ENCODE data around the gene BTF3. TPM values are rescaled to one million over a fixed set of nuclear protein-coding genes. Genes with fewer than 3 reads are reported as not detected.
"Not testable (repeated sequence)": the region's sequence is repeated elsewhere in the genome, so short reads cannot be mapped to it uniquely, and the experiment has no call there.

The BTF3 gene
- total RNA-seq, 1 experiment from 2014 or later: 861 TPM

- Histone ChIP-seq H3K27me3 (ENCODE audit: insufficient read depth, low read length) (peaks cover 37% of the 10 kb centered on the region), H2AFZ (ENCODE audit: low read length) (no peak overlapping the region), H2BK120ac (ENCODE audit: low read depth, low read length, poor library complexity, severe bottlenecking) (no peak overlapping the region), H3K23me2 (ENCODE audit: insufficient read length, low read depth, low read length, poor library complexity, severe bottlenecking) (peaks cover 7% of the 10 kb centered on the region), H3K18ac (ENCODE audit: insufficient read length, low read depth, low read length) (no peak overlapping the region), H3K79me2 (ENCODE audit: insufficient read depth, low read length) (no peaks in the 10 kb centered on the region), H3T11ph (ENCODE audit: low read length) (no peak overlapping the region), H3K4ac (ENCODE audit: low read depth, low read length) (no peak overlapping the region), H3K56ac (ENCODE audit: insufficient read length, low read depth, low read length) (no peak overlapping the region), H3K23ac (ENCODE audit: insufficient read length, low read depth, low read length) (no peak overlapping the region), H4K91ac (ENCODE audit: insufficient read length, low read depth, low read length) (no peak overlapping the region), H3K9me3 (ENCODE audit: control insufficient read depth, low read depth, low read length) (no peaks in the 10 kb centered on the region), H2BK12ac (ENCODE audit: insufficient read length, low read depth, low read length) (no peak overlapping the region), H4K20me1 (ENCODE audit: control insufficient read depth, insufficient read depth, insufficient read length) (no peaks in the 10 kb centered on the region), H4K8ac (replicated peaks; ENCODE audit: insufficient read length, low read depth, low read length) (no peak overlapping the region), H2BK15ac (ENCODE audit: low read depth, low read length) (no peak overlapping the region), H4K5ac (ENCODE audit: insufficient read length, low read depth, low read length) (no peak overlapping the region), H3K4me2 (ENCODE audit: insufficient read depth, insufficient read length, low read length) (no peak overlapping the region), H3K27ac (ENCODE audit: insufficient read length, low read depth, low read length) (no peak overlapping the region), H2BK20ac (ENCODE audit: low read depth, low read length, poor library complexity, severe bottlenecking) (no peak overlapping the region), H3K4me1 (ENCODE audit: insufficient read depth, low read length) (no peaks in the 10 kb centered on the region; the same call in 1 of the 2 replicates), H2AK5ac (ENCODE audit: insufficient read length, low read length) (no peak overlapping the region), H3K79me1 (ENCODE audit: insufficient read depth, low read depth, low read length, poor library complexity, severe bottlenecking) (no peaks in the 10 kb centered on the region), H3K14ac (ENCODE audit: insufficient read depth, low read length) (no peak overlapping the region), H2BK5ac (ENCODE audit: insufficient read length, low read length) (no peak overlapping the region), H3K9ac (ENCODE audit: extremely low read depth, insufficient read length, low read length) (no peak overlapping the region)
- H3K27ac Mint-ChIP-seq: no peak overlapping the region
- WGBS (ENCODE audit: extremely low coverage, insufficient read length, low lambda C conversion rate): no CpG with 5 or more reads among the region's 6 CpGs
- peaks cover 51% of the 10 kb centered on the region for H3K27me3 Mint-ChIP-seq (ENCODE audit: low read depth)
- H3K4me3 Mint-ChIP-seq: no peak overlapping the region
- peaks cover 0 to 3% (median 0%) of the 10 kb centered on the region in 3 experiments; a peak in 2 of 7 replicates for H3K36me3 Mint-ChIP-seq (ENCODE audit: insufficient read depth in 1 of 3, low read depth in 3 of 3)
- peaks cover 11 to 16% of the 10 kb centered on the region in 2 experiments for H3K4me1 Mint-ChIP-seq
- peaks cover 0 to 8% of the 10 kb centered on the region in 2 experiments; a peak in 1 of 5 replicates for H3K9me3 Mint-ChIP-seq
- TF ChIP-seq CTCF (conservative IDR thresholded peaks at IDR 0.05): peak; percentile 85
- peak; percentile 88 for DNase-seq
Measured at GRCh38 chr5:73454379-73455036, 43.7 kb upstream of the BTF3 start.

- no CpG with 5 or more reads among the region's 1 CpG for WGBS (ENCODE audit: extremely low coverage, insufficient read length, low lambda C conversion rate)
- H4K5ac ChIP-seq (ENCODE audit: insufficient read length, low read depth, low read length); H3K23me2 ChIP-seq (ENCODE audit: insufficient read length, low read depth, low read length, poor library complexity, severe bottlenecking); H3K79me1 ChIP-seq (ENCODE audit: insufficient read depth, low read depth, low read length, poor library complexity, severe bottlenecking); H3K27ac ChIP-seq (ENCODE audit: insufficient read length, low read depth, low read length); H4K91ac ChIP-seq (ENCODE audit: insufficient read length, low read depth, low read length); H3K4me1 ChIP-seq (ENCODE audit: insufficient read depth, low read length); H3K79me2 ChIP-seq (ENCODE audit: insufficient read depth, low read length); H3K9ac ChIP-seq (ENCODE audit: extremely low read depth, insufficient read length, low read length); H2BK20ac ChIP-seq (ENCODE audit: low read depth, low read length, poor library complexity, severe bottlenecking); H3K27ac Mint-ChIP-seq; H3K18ac ChIP-seq (ENCODE audit: insufficient read length, low read depth, low read length); H2AFZ ChIP-seq (ENCODE audit: low read length); H2BK5ac ChIP-seq (ENCODE audit: insufficient read length, low read length); H2BK120ac ChIP-seq (ENCODE audit: low read depth, low read length, poor library complexity, severe bottlenecking); H3K4me2 ChIP-seq (ENCODE audit: insufficient read depth, insufficient read length, low read length); H3K36me3 Mint-ChIP-seq (ENCODE audit: insufficient read depth in 1 of 3, low read depth in 3 of 3); H2AK5ac ChIP-seq (ENCODE audit: insufficient read length, low read length); H3T11ph ChIP-seq (ENCODE audit: low read length); H3K9me3 ChIP-seq (ENCODE audit: control insufficient read depth, low read depth, low read length); H3K14ac ChIP-seq (ENCODE audit: insufficient read depth, low read length); H3K9me3 Mint-ChIP-seq; H2BK12ac ChIP-seq (ENCODE audit: insufficient read length, low read depth, low read length); H3K56ac ChIP-seq (ENCODE audit: insufficient read length, low read depth, low read length); H2BK15ac ChIP-seq (ENCODE audit: low read depth, low read length); H4K20me1 ChIP-seq (ENCODE audit: control insufficient read depth, insufficient read depth, insufficient read length); H4K8ac ChIP-seq (replicated peaks; ENCODE audit: insufficient read length, low read depth, low read length); H3K4me3 Mint-ChIP-seq; DNase-seq; H3K23ac ChIP-seq (ENCODE audit: insufficient read length, low read depth, low read length); H3K4ac ChIP-seq (ENCODE audit: low read depth, low read length): not testable (repeated sequence)
- peaks cover 22 to 26% of the 10 kb centered on the region in 2 experiments for H3K4me1 Mint-ChIP-seq
- H3K27me3 Mint-ChIP-seq (ENCODE audit: low read depth): peaks cover 31% of the 10 kb centered on the region
- H3K27me3 ChIP-seq (ENCODE audit: insufficient read depth, low read length): peaks cover 20% of the 10 kb centered on the region
Measured at GRCh38 chr5:73456462-73456861, 41.8 kb upstream of the BTF3 start.

Measured in H9 (cell line).